Upper lobe of left lung (tissue), 4 donors: ENCODE measurements around the gene RBM5.

Experiments
- CTCF ChIP-seq, 6 experiments: fragments of 450-650 bp in 4 of 6; fragments of 200-600 bp in 2 of 6; sonication (generic) in 2 of 6; IDR thresholded peaks; one replicate each; pipeline ENCODE4 v1.5.1; 2016 to 2019; ENCODE audit warnings: antibody characterized with exemption in 6 of 6
- EP300 ChIP-seq, 4 donors: sonication (generic); formaldehyde crosslinking; IDR thresholded peaks; one replicate each; pipeline ENCODE4 v1.5.1; 2017; ENCODE audit warnings: antibody characterized with exemption in 4 of 4, control low read depth in 2 of 4
- POLR2A ChIP-seq, 4 donors: fragments of 450-650 bp; IDR thresholded peaks; one replicate each; pipeline ENCODE4 v1.5.1; 2016 to 2017; ENCODE audit warnings: antibody characterized with exemption in 4 of 4, mild to moderate bottlenecking in 2 of 4

- TF ChIP-seq CTCF (IDR thresholded peaks at IDR 0.05): peak; percentile 73 to 92 (median 89)
- peak in 1 of 4 donors; percentile 10 for TF ChIP-seq POLR2A (IDR thresholded peaks at IDR 0.05)
- no peak for TF ChIP-seq EP300 (IDR thresholded peaks at IDR 0.05)
Measured at GRCh38 chr3:50121072-50122032, 32.6 kb downstream of the RBM5 start.
